H1 (cell line): Measurements from ENCODE around the gene KCP. TPM values are rescaled to one million over a fixed set of nuclear protein-coding genes. Genes with fewer than 3 reads are reported as not detected.

Experiments
- CTCF ChIA-PET: fragments of 300-600 bp; sonication (Branson Sonifier 250); formaldehyde crosslinking; loops from one replicate; lab custom pipeline; 2021; ENCODE audit not compliant: partially characterized antibody; lab: Charles Lee
- POLR2A ChIA-PET: fragments of 300-600 bp; sonication (Branson Sonifier 250); formaldehyde crosslinking; loops from one replicate; lab custom pipeline; 2021; ENCODE audit warnings: inconsistent platforms; ENCODE audit not compliant: partially characterized antibody; lab: Charles Lee
- DNase-seq, 2 experiments: peaks; one replicate each; pipeline versions ENCODE4 v3.0.0 to v3.0.0-alpha.2; 2010 to 2022; ENCODE audit warnings: low spot score in 2 of 2, low read depth in 1 of 2, mixed read lengths in 1 of 2
- FAIRE-seq: peaks from 2 replicates; lab custom pipeline; 2011; peaks lifted over from hg19 to GRCh38; lab: Jason Lieb, UNC
- H2AFZ ChIP-seq: 2 replicates; pipeline ENCODE4 v1.8.1; 2012; ENCODE audit warnings: low read length, inconsistent platforms
- H2AK5ac ChIP-seq: 2 replicates; pipeline ENCODE4 v1.6.1; 2013; ENCODE audit warnings: low read depth, low read length
- H2BK120ac ChIP-seq: replicated peaks from 2 replicates; pipeline ENCODE3; 2013; ENCODE audit warnings: low read depth, low read length, inconsistent platforms
- H2BK12ac ChIP-seq: 2 replicates; pipeline ENCODE4 v1.6.1; 2013; ENCODE audit warnings: low read depth, low read length
- H2BK15ac ChIP-seq: 2 replicates; pipeline ENCODE4 v1.6.1; 2013; ENCODE audit warnings: low read length
- H2BK20ac ChIP-seq: 2 replicates; pipeline ENCODE4 v1.6.1; 2013; ENCODE audit warnings: low read length
- H2BK5ac ChIP-seq: 2 replicates; pipeline ENCODE4 v1.6.1; 2013; ENCODE audit warnings: low read depth, low read length
- H3K14ac ChIP-seq: 2 replicates; pipeline ENCODE4 v1.6.1; 2013; ENCODE audit warnings: inconsistent platforms; ENCODE audit not compliant: insufficient read length
- H3K18ac ChIP-seq: 2 replicates; pipeline ENCODE4 v1.6.1; 2013; ENCODE audit warnings: low read length; ENCODE audit errors: extremely low read depth
- H3K23ac ChIP-seq: 2 replicates; pipeline ENCODE4 v1.6.1; 2013; ENCODE audit warnings: inconsistent platforms; ENCODE audit not compliant: insufficient read length
- H3K23me2 ChIP-seq: 2 replicates; pipeline ENCODE4 v1.6.1; 2013; ENCODE audit warnings: low read depth, low read length
- H3K27ac ChIP-seq: 2 replicates; pipeline ENCODE4 v1.6.1; 2011; ENCODE audit warnings: low read depth, low read length, inconsistent platforms
- H3K27me3 ChIP-seq, 4 experiments: replicated peaks in 1 of 4; 1 replicate in 1 of 4; 2 replicates in 3 of 4; pipeline versions ENCODE4 v1.6.1 to v1.8.1; 2011 to 2013; ENCODE audit warnings: low read length in 3 of 4, mild to moderate bottlenecking in 3 of 4, inconsistent platforms in 2 of 4, mixed read lengths in 2 of 4, moderate library complexity in 1 of 4; ENCODE audit not compliant: control insufficient read depth in 3 of 4, insufficient read depth in 3 of 4; ENCODE audit errors: extremely low read depth in 1 of 4
- H3K36me3 ChIP-seq, 4 experiments: 2 replicates each; pipeline versions ENCODE4 v1.6.1 to v1.8.1; 2011 to 2013; ENCODE audit warnings: mild to moderate bottlenecking in 4 of 4, low read length in 3 of 4, moderate library complexity in 2 of 4, control low read depth in 1 of 4, inconsistent platforms in 1 of 4; ENCODE audit not compliant: insufficient read depth in 4 of 4, control insufficient read depth in 2 of 4
- H3K4ac ChIP-seq: replicated peaks from 2 replicates; pipeline ENCODE3; 2013; ENCODE audit warnings: low read length, low read depth, mixed read lengths, inconsistent platforms; ENCODE audit not compliant: insufficient read length
- H3K4me1 ChIP-seq, 4 experiments: replicated peaks in 1 of 4; 1 replicate in 1 of 4; 2 replicates in 3 of 4; pipeline versions ENCODE4 v1.6.1 to v1.8.1; 2011 to 2013; ENCODE audit warnings: low read length in 3 of 4, inconsistent platforms in 2 of 4, mixed read lengths in 1 of 4; ENCODE audit not compliant: insufficient read depth in 4 of 4, control insufficient read depth in 3 of 4
- H3K4me2 ChIP-seq, 2 experiments: 2 replicates each; pipeline versions ENCODE4 v1.6.1 to v1.8.1; 2011 to 2013; ENCODE audit warnings: low read depth in 2 of 2, low read length in 2 of 2, control low read depth in 1 of 2, inconsistent platforms in 1 of 2, mild to moderate bottlenecking in 1 of 2; ENCODE audit not compliant: insufficient read depth in 1 of 2
- H3K4me3 ChIP-seq, 4 experiments: fragments of 200-600, 300-600 bp in 1 of 4; sonication (generic), shearing (Covaris generic), sonication (Bioruptor Twin) in 1 of 4; 2 replicates each; pipeline versions ENCODE4 v1.5.1 to v1.8.1; 2011 to 2016; ENCODE audit warnings: low read length in 4 of 4, low read depth in 3 of 4, control low read depth in 2 of 4, inconsistent platforms in 2 of 4, mild to moderate bottlenecking in 2 of 4, mixed read lengths in 1 of 4, moderate library complexity in 1 of 4; ENCODE audit not compliant: insufficient read depth in 2 of 4; ENCODE audit errors: extremely low read depth in 1 of 4
- H3K56ac ChIP-seq: replicated peaks from 2 replicates; pipeline ENCODE3; 2013; ENCODE audit warnings: low read depth, mild to moderate bottlenecking, mixed read lengths, low read length, inconsistent platforms; ENCODE audit not compliant: insufficient read length
- H3K79me1 ChIP-seq: 2 replicates; pipeline ENCODE4 v1.6.1; 2013; ENCODE audit warnings: low read depth, low read length, control low read depth
- H3K79me2 ChIP-seq, 2 experiments: 2 replicates each; pipeline versions ENCODE4 v1.6.1 to v1.8.1; 2012 to 2013; ENCODE audit warnings: low read length in 2 of 2, mild to moderate bottlenecking in 2 of 2, inconsistent platforms in 1 of 2; ENCODE audit not compliant: insufficient read depth in 2 of 2, control insufficient read depth in 1 of 2
- H3K9ac ChIP-seq, 4 experiments: replicated peaks in 1 of 4; 1 replicate in 1 of 4; 2 replicates in 3 of 4; pipeline versions ENCODE4 v1.6.1 to v1.8.1; 2011 to 2013; ENCODE audit warnings: low read depth in 3 of 4, low read length in 3 of 4, control low read depth in 2 of 4, mild to moderate bottlenecking in 2 of 4, moderate library complexity in 2 of 4, inconsistent platforms in 1 of 4; ENCODE audit errors: extremely low read depth in 1 of 4
- H3K9me3 ChIP-seq, 2 experiments: 2 replicates each; pipeline versions ENCODE4 v1.6.1 to v1.8.1; 2012 to 2013; ENCODE audit warnings: mild to moderate bottlenecking in 2 of 2, moderate library complexity in 2 of 2, control low read depth in 1 of 2, inconsistent platforms in 1 of 2, low read depth in 1 of 2, low read length in 1 of 2, mixed read lengths in 1 of 2; ENCODE audit not compliant: insufficient read depth in 2 of 2
- H4K20me1 ChIP-seq, 2 experiments: replicated peaks in 1 of 2; 2 replicates each; pipeline versions ENCODE3 to v1.8.1; 2011 to 2013; ENCODE audit warnings: inconsistent platforms in 2 of 2, low read length in 2 of 2, mild to moderate bottlenecking in 1 of 2; ENCODE audit not compliant: insufficient read depth in 2 of 2, control insufficient read depth in 1 of 2
- H4K5ac ChIP-seq: 2 replicates; pipeline ENCODE4 v1.6.1; 2013; ENCODE audit warnings: low read length, low read depth, mixed read lengths, inconsistent platforms; ENCODE audit not compliant: insufficient read length
- H4K8ac ChIP-seq: 2 replicates; pipeline ENCODE4 v1.8.0; 2013; ENCODE audit warnings: mild to moderate bottlenecking, moderate library complexity, low read length, inconsistent platforms; ENCODE audit not compliant: insufficient read depth; ENCODE audit errors: extremely low read depth
- H4K91ac ChIP-seq: replicated peaks from 2 replicates; pipeline ENCODE3; 2013; ENCODE audit warnings: low read length, mixed read lengths, inconsistent platforms; ENCODE audit not compliant: insufficient read length
- CREB1 ChIP-seq: IDR thresholded peaks from 2 replicates; pipeline ENCODE4 v1.6.1; 2012; ENCODE audit warnings: inconsistent platforms
- EZH2 ChIP-seq: fragments of 200-600 bp; sonication (generic); IDR thresholded peaks from 2 replicates; pipeline ENCODE4 v1.7.1; 2012; ENCODE audit warnings: low read depth, mild to moderate bottlenecking, moderate library complexity, low read length, inconsistent platforms; ENCODE audit not compliant: severe bottlenecking
- KDM5A ChIP-seq: fragments of 200-600 bp; IDR thresholded peaks from 2 replicates; pipeline ENCODE4 v1.7.1; 2012; ENCODE audit warnings: mild to moderate bottlenecking, low read length, inconsistent platforms, mixed read lengths
- POLR2A ChIP-seq, 2 experiments: IDR thresholded peaks; 1 replicate in 1 of 2; 2 replicates in 1 of 2; pipeline ENCODE4 v1.6.1; 2011; ENCODE audit warnings: low read depth in 2 of 2, low read length in 2 of 2, mild to moderate bottlenecking in 2 of 2; ENCODE audit errors: control extremely low read depth in 1 of 2
- RNF2 ChIP-seq: fragments of 200-900, 300-1000 bp; sonication (generic); IDR thresholded peaks from 2 replicates; pipeline ENCODE4 v1.7.1; 2016; ENCODE audit warnings: borderline replicate concordance, low read depth, mild to moderate bottlenecking, antibody characterized with exemption, low read length; ENCODE audit not compliant: poor library complexity, severe bottlenecking; ENCODE audit errors: missing control alignments
- TEAD4 ChIP-seq: IDR thresholded peaks from 2 replicates; pipeline ENCODE4 v1.6.1; 2012; ENCODE audit warnings: low read depth, low read length, inconsistent platforms, mixed read lengths
- WGBS, 2 experiments: shearing (Covaris generic) in 1 of 2; methylation state at CpG; one replicate each; pipeline versions ENCODE4 v1.1.6 to v1.1.7; 2013 to 2015; ENCODE audit warnings: low lambda C conversion rate in 2 of 2, mixed read lengths in 2 of 2, inconsistent platforms in 1 of 2, low coverage in 1 of 2, missing lambda C conversion rate in 1 of 2; ENCODE audit not compliant: insufficient replicate concordance in 2 of 2, insufficient coverage in 1 of 2, insufficient read length in 1 of 2; ENCODE audit errors: extremely low coverage in 1 of 2, missing lambda C conversion rate in 1 of 2; 5-methylcytosine and 5-hydroxymethylcytosine counted together
- polyA plus RNA-seq, 7 experiments: library from polyadenylated mRNA; depleted of rRNA in 3 of 7; stranded (reverse) in 5 of 7; unstranded in 2 of 7; fragments of >200 nt in 5 of 7; fragments of 200-250 nt in 2 of 7; gene quantifications; 1 replicate in 5 of 7; 2 replicates in 1 of 7; 4 replicates in 1 of 7; pipeline versions ENCODE4 v1.2.1 to v1.2.3, GENCODE V29; 2011 to 2013; ENCODE audit warnings: missing spikeins in 2 of 7, mixed read lengths in 2 of 7
- total RNA-seq: library from RNA; stranded (reverse); fragmentation: NEBNext Ultra II Directional; extraction: Animal tissue kit (Norgen Biotek cat#: 25700); gene quantifications from 2 replicates; pipeline ENCODE4 v1.2.1, GENCODE V29; 2021
- TF ChIP-seq, protein P1 (sequence below): IDR thresholded peaks from 2 replicates; pipeline ENCODE4 v1.6.1; 2011; ENCODE audit warnings: low read depth, mild to moderate bottlenecking, low read length; ENCODE audit not compliant: insufficient read depth

The KCP gene
- total and polyA plus RNA-seq, 2 of the 8 experiments (the other 6 are each of a cell fraction or from before 2014, with no cell fraction given) = 1.3 to 2.0 TPM

DNA sequence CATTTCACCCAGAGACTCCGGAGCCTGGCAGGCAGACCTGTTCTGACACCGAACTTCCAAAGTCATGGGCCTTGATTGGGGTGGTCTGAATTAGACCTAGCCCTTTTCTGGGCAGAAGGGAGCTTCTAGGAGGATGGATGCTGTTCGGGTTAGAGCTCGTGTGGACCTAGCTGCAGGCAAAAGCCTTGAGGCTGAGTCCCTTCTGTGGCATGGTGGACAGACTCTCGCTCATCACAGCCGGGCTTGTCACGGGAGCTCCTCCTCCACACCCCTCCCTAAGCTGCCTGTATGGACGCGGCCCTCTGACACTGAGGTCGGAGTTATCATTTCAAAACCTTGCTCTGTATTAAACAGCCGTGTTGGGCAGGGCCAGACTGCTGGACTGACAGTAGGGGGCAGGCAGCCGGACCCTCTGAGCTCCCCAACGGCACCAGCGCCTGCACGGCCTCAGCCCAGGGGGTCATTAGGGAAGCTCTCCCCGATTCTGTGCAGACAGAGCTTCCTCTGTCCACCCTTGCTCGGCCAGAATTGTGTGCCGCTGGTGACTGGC is 29.4 kb upstream of the KCP start:
- Histone ChIP-seq H3K23me2 (peaks cover 14% of the 10 kb centered on the region; the same call in 1 of the 2 replicates), H2BK20ac (no peak overlapping the region), H4K5ac (no peak overlapping the region), H2BK5ac (no peak overlapping the region), H3K36me3 (no peaks in the 10 kb centered on the region), H3K4me1 (peaks cover 0 to 7% (median 3%) of the 10 kb centered on the region in 4 experiments; a peak in 2 of 7 replicates), H2AFZ (no peak overlapping the region), H4K91ac (no peak overlapping the region), H3K18ac (no peak overlapping the region), H3K14ac (no peak overlapping the region), H3K27me3 (peaks cover 24 to 54% (median 38%) of the 10 kb centered on the region in 4 experiments), H3K27ac (no peak overlapping the region), H2BK12ac (no peak overlapping the region), H4K20me1 (peaks cover 0 to 3% of the 10 kb centered on the region in 2 experiments), H3K9me3 (no peaks in the 10 kb centered on the region), H3K79me2 (no peaks in the 10 kb centered on the region), H2BK15ac (no peak overlapping the region), H3K23ac (no peak overlapping the region), H3K4ac (no peak overlapping the region), H3K56ac (no peak overlapping the region), H3K4me2 (no peak overlapping the region), H3K4me3 (no peak overlapping the region), H4K8ac (no peak overlapping the region; the same call in 1 of the 2 replicates), H3K9ac (no peak overlapping the region), H3K79me1 (no peaks in the 10 kb centered on the region), H2BK120ac (no peak overlapping the region), H2AK5ac (no peak overlapping the region)
- 90% methylated on average over 17 of the region's 18 CpGs; no CpG with 5 or more reads in 1 of the 2 experiments for WGBS, 2 experiments
- TF ChIP-seq EZH2 (peak; percentile 17), CREB1 (no peak), POLR2A (IDR thresholded peaks at IDR 0.05; ENCODE audit: control extremely low read depth in 1 of 2, low read depth in 2 of 2, low read length in 2 of 2) (no peak), RNF2 (no peak), TEAD4 (no peak), KDM5A (no peak)
- TF ChIP-seq, protein P1, sequence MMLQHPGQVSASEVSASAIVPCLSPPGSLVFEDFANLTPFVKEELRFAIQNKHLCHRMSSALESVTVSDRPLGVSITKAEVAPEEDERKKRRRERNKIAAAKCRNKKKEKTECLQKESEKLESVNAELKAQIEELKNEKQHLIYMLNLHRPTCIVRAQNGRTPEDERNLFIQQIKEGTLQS = no peak
- no peak for DNase-seq
- FAIRE-seq = no peak
- ChIA-PET POLR2A (interaction anchor here (0.9 to 1.7 kb wide), 4 partner anchors 8 to 87 kb away, joined by 3 to 4 read pairs (median 3); no protein-coding TSS in a partner anchor), CTCF (interaction anchor here (1.0 to 2.3 kb wide), 15 partner anchors 9 to 151 kb away, joined by 3 to 11 read pairs (median 5); no protein-coding TSS in a partner anchor)
